ENCODE data around the gene SCAF4. TPM values are rescaled to one million over a fixed set of nuclear protein-coding genes. Genes with fewer than 3 reads are reported as not detected.

SCAF4 gene
- total RNA-seq, 4 donors from 2014 or later, result 15.6 to 34.2 (median 17.7) TPM

- TF ChIP-seq CTCF (IDR thresholded peaks at IDR 0.05; ENCODE audit: low read depth), result no peak
Measured at GRCh38 chr21:31768710-31769109, 36.8 kb upstream of the SCAF4 start.

- TF ChIP-seq CTCF (IDR thresholded peaks at IDR 0.05; ENCODE audit: low read depth), result no peak
Measured at GRCh38 chr21:31766899-31767298, 35.0 kb upstream of the SCAF4 start.

- TF ChIP-seq CTCF (IDR thresholded peaks at IDR 0.05; ENCODE audit: low read depth), result no peak
Measured at GRCh38 chr21:31760931-31761330, 29.0 kb upstream of the SCAF4 start.

GRCh38 chr21:31756787-31757186 is 24.9 kb upstream of the SCAF4 start:
- no peak for TF ChIP-seq CTCF (IDR thresholded peaks at IDR 0.05; ENCODE audit: low read depth)

GRCh38 chr21:31755027-31755426 is 23.1 kb upstream of the SCAF4 start:
- TF ChIP-seq CTCF (IDR thresholded peaks at IDR 0.05; ENCODE audit: low read depth), result no peak

GRCh38 chr21:31754708-31754960 is 22.7 kb upstream of the SCAF4 start:
- no peak for TF ChIP-seq CTCF (IDR thresholded peaks at IDR 0.05; ENCODE audit: low read depth)

GRCh38 chr21:31753949-31754707 is 22.2 kb upstream of the SCAF4 start:
- TF ChIP-seq CTCF (IDR thresholded peaks at IDR 0.05; ENCODE audit: low read depth), result no peak
